H54 (cell line): ENCODE results near the gene ARHGAP21.

Source experiments
- DNase-seq: peaks from one replicate; pipeline ENCODE4 v3.0.0; 2011; ENCODE audit warnings: low spot score, mixed read lengths; ENCODE audit not compliant: insufficient read length
- FAIRE-seq: peaks from 3 replicates; lab custom pipeline; 2011; peaks lifted over from hg19 to GRCh38; lab: Jason Lieb, UNC
- POLR2A ChIP-seq: IDR thresholded peaks from 2 replicates; pipeline ENCODE4 v1.6.1; 2011; ENCODE audit warnings: low read depth, mild to moderate bottlenecking, low read length

Gene ARHGAP21

DNA sequence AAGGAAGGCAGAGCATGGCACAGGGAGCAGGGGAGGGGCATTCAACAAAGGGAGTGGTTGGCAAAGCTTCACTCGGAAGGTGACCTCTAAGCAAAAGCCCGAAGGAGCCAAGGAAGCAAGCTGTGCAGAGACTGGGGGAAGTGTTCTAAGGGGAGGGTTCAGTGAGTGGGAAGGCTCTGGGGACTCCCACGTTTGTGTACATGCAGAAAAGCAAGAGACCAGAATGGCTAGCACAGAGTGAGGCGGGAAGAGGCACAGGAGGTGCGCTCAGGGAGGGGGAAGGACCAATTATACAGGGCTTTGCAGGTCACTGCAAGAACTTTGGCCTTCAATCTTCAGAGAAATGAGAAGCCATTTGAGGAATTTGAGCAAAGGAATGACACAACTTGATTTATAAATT lies 7.4 kb downstream of the ARHGAP21 start:
- DNase-seq (no peak), FAIRE-seq (peak; percentile 6)
- TF ChIP-seq POLR2A = no peak

DNA sequence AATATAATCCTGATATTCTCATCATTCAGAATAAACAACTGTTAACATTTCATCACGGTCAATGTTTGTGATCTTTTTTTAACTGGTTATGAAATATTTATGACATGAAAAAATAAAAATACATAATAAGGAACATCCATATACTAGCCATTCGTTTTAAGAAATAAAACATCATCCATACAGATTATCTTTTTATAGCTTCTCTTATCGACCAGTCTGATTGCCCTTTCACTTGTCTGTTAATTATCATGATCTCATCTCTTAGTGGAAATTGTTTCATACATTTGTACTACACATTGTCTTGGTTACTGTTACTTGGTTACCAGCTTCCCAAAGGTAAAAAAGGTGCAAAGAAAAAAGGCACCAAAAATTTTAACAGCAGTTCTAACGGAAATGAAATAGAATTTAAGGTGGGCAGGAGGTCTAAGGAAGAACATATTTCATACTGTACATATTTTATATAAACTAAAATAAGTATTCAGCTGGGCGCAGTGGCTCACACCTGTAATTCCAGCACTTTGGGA lies 8.4 kb downstream of the ARHGAP21 start:
- no peak for FAIRE-seq
- TF ChIP-seq POLR2A = no peak
- no peak for DNase-seq

DNA sequence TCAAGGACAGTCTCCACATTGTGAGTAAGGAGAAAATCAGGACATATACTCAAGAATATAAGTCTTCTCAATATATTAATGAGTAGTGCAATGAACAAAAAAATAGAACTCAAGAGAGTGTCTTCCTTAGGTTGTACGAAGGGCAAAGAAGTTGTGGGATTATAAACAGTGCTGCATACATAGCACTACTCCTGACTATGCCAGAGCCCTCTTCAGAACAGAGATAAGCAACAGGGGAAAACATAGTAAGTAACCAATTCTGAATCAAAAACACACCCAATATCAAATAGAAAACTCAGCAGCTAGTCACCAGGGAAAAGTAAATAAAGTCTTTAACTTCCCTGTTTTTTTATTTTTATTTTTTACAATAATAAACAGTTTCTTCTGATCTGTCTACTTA lies 10.6 kb downstream of the ARHGAP21 start:
- no peak for DNase-seq
- TF ChIP-seq POLR2A = no peak
- no peak for FAIRE-seq

DNA sequence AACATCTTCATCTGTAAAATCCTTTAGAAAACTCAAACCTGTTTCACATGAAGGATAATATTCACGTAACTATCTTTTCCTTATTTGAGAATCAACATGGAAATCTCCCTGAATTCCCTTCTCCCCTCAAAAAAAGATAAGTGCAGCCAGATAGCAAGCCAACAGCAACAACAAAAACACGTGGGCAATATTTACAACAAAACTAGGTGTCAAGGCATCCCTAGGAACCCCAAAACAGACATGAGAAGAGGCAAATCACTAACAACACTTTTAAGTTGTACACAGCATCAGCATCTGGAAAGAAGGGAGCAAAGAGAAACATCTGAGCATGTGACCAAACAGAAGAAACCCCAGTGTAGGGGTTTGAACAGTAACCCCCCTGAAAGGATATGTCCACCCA lies 12.2 kb downstream of the ARHGAP21 start:
- DNase-seq = no peak
- TF ChIP-seq POLR2A = no peak
- no peak for FAIRE-seq

DNA sequence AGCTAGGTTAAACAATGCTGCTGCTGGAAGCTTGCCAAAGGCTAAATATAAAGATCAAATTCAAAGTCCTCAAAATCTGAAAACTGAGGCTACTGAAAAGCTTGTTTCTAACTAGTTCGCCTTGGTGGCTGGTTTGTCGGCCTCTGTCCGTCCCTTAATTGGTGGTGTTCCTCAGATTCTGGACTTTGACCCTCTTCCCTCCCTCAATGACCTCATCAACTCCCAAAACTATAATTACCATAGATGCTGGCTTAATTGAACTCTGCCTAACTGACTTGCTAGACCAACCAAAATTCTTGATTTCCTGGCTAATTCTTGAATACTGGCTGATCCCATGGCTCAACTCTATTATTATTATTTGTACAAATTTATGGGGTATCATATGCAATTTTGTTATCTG lies 15.6 kb downstream of the ARHGAP21 start:
- DNase-seq (no peak), FAIRE-seq (peak; percentile 82)
- TF ChIP-seq POLR2A = no peak

DNA sequence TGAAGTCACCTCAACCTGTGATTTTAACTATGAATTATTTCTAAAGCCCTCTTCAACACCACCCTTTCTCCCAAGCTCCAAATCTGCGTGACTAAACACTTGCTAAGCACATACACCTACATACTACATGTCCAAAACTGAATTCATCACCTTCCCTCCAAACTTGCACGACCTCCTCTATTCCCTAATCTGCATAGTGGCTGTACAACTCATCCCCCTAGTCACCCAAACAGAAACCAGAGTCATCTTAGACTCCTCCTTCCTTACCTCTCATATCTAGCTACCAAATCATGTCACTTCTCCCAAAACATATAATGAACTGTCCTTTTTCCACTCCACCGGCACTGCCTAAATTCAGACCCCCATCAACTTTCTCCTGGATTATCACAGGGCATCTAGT lies 16.2 kb downstream of the ARHGAP21 start:
- DNase-seq = no peak
- FAIRE-seq = no peak
- no peak for TF ChIP-seq POLR2A

DNA sequence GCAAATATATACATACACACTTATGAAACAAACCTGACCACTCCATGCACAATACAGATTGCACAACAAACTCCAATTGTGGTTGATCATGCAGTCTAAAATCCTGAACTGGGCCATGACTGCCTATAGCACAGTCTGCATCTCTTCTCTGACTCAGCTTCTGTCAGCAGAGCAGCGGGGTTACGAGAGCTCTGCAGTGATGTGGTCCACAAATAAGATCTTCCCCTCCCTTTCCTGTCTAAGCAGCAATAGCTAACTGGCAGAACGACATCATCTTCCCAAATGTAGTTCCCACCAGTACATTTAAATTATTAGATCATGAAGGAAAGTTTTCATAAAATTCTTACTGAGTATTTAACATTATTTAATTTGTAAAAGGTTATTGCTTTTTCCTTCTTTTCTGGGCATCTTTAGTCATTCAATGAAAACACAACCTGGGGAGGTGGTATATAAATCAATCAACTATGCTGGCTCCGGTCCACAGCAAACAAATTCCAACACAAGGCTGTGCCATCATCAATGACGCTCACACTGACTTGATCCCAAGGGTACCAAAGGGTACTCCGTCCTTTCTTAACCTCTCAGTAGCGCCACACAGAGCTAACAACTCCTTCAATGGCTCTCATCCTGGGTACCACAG lies 17.1 kb downstream of the ARHGAP21 start:
- FAIRE-seq (peak; percentile 100), DNase-seq (no peak)
- TF ChIP-seq POLR2A = no peak

DNA sequence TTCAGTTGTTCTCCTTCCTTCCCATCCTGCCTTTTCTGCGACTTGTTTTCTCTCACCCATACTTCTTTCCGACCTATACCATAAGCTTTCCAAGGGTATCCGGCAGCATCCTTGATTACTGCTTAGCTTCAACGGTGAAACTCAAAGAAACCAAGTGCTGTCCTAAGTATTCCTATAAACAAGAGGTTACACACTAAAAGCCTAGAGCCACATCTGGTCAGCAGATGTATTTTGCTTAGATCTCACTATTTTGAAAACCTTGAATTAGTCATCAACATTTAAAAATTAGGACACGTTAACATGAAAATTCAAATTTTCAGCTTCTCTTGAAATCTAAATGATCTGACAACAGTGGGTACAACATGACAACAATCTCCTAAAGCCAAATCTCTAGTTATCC lies 20.0 kb downstream of the ARHGAP21 start:
- FAIRE-seq (no peak), DNase-seq (no peak)
- no peak for TF ChIP-seq POLR2A

DNA sequence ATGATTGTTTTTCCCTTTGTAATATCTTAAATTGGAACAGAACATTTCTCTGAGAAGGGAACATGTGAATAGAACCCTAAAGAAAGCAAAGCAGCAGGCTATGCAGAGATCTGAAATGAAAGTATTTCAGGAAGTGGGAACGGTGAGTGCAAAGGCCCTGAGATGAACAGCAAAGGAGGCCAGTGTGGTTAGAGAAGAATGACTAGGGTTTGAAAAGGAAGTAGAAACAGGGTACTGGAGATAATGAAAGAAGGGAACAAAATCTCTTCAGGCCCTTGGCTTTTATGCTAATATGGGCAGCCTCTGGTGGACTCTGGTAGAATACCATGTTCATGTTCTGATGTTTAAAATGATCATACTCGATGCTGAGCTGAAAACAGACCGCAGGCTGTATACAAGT lies 22.2 kb downstream of the ARHGAP21 start:
- no peak for FAIRE-seq
- TF ChIP-seq POLR2A = no peak
- DNase-seq = no peak

DNA sequence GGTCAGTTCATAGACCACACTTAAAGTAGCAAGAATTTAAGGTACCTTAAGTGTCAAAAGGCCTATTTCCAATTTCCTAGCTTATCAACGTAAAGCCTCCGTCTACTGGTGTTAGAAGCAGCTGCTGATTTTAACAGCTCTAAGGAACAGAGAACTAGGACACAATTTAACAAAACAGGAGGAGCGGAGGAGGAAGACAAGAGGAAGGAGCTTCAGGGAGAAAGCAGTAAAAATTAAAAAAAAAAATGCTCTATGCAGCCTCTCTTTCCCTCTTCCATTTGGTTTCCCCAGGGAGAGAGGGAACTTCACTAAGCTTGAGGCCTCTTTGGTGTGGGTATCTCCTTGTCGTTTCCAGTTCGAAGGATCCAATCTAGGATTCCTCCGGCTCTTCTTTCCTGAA lies 22.7 kb downstream of the ARHGAP21 start:
- no peak for TF ChIP-seq POLR2A

DNA sequence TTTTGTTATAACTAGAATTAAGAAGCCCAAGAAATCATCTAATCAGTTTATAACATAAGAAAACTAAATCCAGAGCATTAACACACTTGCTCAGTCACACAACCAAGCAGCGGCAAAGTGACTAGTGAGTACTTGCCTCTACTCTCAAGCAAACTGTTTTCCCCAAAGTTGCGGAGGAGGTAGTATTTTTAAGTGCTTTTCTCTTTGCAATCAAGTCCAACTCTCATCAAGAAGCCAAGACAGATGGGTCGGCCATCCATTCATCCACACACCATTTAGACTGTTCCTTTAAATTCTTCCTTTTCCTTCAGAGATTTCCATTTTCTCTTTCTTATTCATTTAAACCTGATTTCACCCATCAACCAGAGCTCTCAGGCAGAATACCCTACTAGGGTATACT lies 25.4 kb downstream of the ARHGAP21 start:
- FAIRE-seq (no peak), DNase-seq (no peak)
- no peak for TF ChIP-seq POLR2A

More for the DNA sequence above, 22.7 kb downstream of the ARHGAP21 start:
- DNase-seq (no peak), FAIRE-seq (no peak)

DNA sequence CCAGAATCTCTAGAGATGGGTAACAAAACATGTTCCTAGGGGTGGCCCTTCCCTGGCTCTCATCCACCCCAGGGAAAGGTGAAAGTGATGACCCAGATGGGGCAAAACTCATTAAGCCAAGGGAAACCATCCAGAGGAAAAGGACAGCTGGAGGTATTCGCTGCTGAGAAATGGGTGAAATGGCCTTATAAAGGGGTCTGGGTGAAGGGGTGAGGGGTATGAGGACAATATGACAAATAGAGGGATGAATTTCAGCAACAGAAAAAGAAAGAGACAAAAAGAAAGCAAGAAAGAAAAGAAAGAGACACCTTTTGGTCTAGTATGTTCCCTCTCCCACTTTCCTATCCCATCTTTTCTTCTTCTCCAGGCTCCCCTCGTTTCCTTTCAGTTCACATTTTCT lies 26.6 kb downstream of the ARHGAP21 start:
- no peak for TF ChIP-seq POLR2A
- FAIRE-seq = no peak
- no peak for DNase-seq

DNA sequence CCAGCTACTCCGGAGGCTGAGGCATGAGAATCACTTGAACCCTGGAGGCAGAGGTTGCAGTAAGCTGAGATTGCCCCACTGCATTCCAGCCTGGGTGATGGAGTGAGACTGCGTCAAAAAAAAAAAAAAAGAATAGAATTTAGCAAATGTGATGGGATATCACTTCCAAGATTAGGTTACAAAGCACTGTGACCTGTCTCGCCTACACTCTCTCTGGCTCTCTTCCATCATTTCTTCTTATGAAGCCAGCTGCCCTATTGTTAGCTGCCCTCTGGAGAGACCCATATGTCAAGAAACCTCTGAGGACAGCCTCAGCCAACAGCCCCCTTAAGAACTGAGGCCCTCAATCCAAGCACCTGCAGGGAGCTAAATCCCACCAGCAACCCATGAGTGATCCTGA lies 28.2 kb downstream of the ARHGAP21 start:
- no peak for DNase-seq
- FAIRE-seq = no peak
- TF ChIP-seq POLR2A = no peak

DNA sequence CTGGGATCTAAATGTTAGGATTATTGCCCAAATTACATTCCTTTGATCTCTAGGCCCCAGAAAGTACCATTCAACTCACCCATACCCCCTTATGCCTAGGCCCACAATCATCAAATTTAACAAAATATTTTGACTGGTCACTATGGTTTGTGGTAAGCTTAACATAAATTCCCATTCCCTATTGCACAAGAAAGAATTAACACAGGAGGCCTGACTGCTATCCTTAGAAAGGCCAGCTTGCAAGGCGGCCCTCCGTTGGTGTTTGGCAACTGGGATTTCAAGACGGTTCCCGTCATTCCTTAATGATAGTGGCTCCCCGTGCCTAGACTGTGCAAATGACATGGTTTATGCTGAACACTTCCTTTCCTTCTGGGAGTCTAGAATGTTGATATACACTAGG lies 29.6 kb downstream of the ARHGAP21 start:
- no peak for TF ChIP-seq POLR2A
- no peak for FAIRE-seq
- DNase-seq = no peak

DNA sequence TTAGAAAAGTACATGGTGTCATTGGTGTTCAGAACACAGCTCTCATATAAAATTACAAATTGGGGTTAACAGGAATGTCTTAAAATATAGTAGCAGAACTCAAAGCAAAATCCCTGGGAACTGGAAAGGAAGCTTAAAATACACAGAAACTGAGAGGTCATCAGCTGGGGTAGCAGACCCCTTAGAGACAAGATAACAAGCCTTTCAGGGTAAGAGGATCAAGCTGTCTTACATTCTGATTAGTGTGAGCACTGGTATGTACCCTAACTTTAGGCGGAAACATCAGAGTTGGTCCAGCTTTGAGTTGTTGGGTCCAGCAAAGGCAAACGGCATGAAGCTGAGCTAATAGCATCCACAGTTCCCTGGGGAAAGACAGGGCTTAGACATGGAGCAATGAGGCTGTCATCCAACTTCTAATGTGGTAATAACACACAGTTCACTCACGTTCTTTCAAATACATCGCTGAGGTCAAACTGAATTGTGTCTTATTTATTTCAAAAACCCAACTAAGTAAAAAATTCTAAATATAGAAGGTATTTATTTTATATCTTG lies 32.6 kb downstream of the ARHGAP21 start:
- no peak for FAIRE-seq
- TF ChIP-seq POLR2A = no peak

More for the DNA sequence above, 32.6 kb downstream of the ARHGAP21 start:
- no peak for DNase-seq
